Keratinocyte (primary cell): ENCODE data around the gene ANKRD7. TPM values are rescaled to one million over a fixed set of nuclear protein-coding genes. Genes with fewer than 3 reads are reported as not detected.

Experiments used
- DNase-seq: peaks from one replicate; pipeline ENCODE4 v3.0.0-alpha.2; 2011; ENCODE audit warnings: low read depth, missing footprints, low spot score
- FAIRE-seq: peaks from 2 replicates; lab custom pipeline; 2011; peaks lifted over from hg19 to GRCh38; lab: Jason Lieb, UNC
- H2AFZ ChIP-seq: 2 replicates; pipeline ENCODE4 v1.6.0; 2012; ENCODE audit warnings: low read length, control low read depth, inconsistent platforms; ENCODE audit not compliant: control insufficient read depth
- H3K27ac ChIP-seq: 2 replicates; pipeline ENCODE4 v1.5.1; 2011; ENCODE audit warnings: low read length; ENCODE audit not compliant: control insufficient read depth, insufficient read depth
- H3K27me3 ChIP-seq: 3 replicates; pipeline ENCODE4 v1.6.0; 2011; ENCODE audit warnings: low read length; ENCODE audit not compliant: control insufficient read depth, insufficient read depth; ENCODE audit errors: extremely low read depth
- H3K36me3 ChIP-seq, 2 experiments: 2 replicates in 1 of 2; 3 replicates in 1 of 2; pipeline ENCODE4 v1.5.1; 2011; ENCODE audit warnings: low read length in 2 of 2, mild to moderate bottlenecking in 1 of 2; ENCODE audit not compliant: control insufficient read depth in 2 of 2, insufficient read depth in 2 of 2; ENCODE audit errors: extremely low read depth in 1 of 2
- H3K4me1 ChIP-seq: 3 replicates; pipeline ENCODE4 v1.5.1; 2011; ENCODE audit warnings: low read length; ENCODE audit not compliant: control insufficient read depth, insufficient read depth; ENCODE audit errors: extremely low read depth
- H3K4me2 ChIP-seq: 3 replicates; pipeline ENCODE4 v1.6.0; 2011; ENCODE audit warnings: low read depth, low read length; ENCODE audit not compliant: control insufficient read depth, insufficient read depth; ENCODE audit errors: extremely low read depth
- H3K4me3 ChIP-seq, 3 experiments: fragments of 200-600 bp in 1 of 3; sonication (generic) in 1 of 3; 2 replicates in 2 of 3; 3 replicates in 1 of 3; pipeline ENCODE4 v1.5.1; 2011 to 2016; ENCODE audit warnings: low read length in 3 of 3, mild to moderate bottlenecking in 3 of 3, control low read depth in 2 of 3, inconsistent platforms in 1 of 3, low read depth in 1 of 3, mixed read lengths in 1 of 3, mixed run types in 1 of 3, moderate library complexity in 1 of 3; ENCODE audit not compliant: control insufficient read depth in 2 of 3, insufficient read depth in 2 of 3; ENCODE audit errors: extremely low read depth in 1 of 3
- H3K79me2 ChIP-seq: 2 replicates; pipeline ENCODE4 v1.6.0; 2012; ENCODE audit warnings: low read length; ENCODE audit not compliant: control insufficient read depth, insufficient read depth
- H3K9ac ChIP-seq: 3 replicates; pipeline ENCODE4 v1.6.0; 2011; ENCODE audit warnings: low read length; ENCODE audit not compliant: control insufficient read depth, insufficient read depth; ENCODE audit errors: extremely low read depth
- H3K9me1 ChIP-seq: 3 replicates; pipeline ENCODE4 v1.6.0; 2011; ENCODE audit warnings: low read length; ENCODE audit not compliant: control insufficient read depth, insufficient read depth; ENCODE audit errors: extremely low read depth
- H3K9me3 ChIP-seq: 2 replicates; pipeline ENCODE4 v1.5.1; 2012; ENCODE audit warnings: low read depth, low read length; ENCODE audit not compliant: control insufficient read depth
- H4K20me1 ChIP-seq: 3 replicates; pipeline ENCODE4 v1.6.0; 2011; ENCODE audit warnings: low read length; ENCODE audit not compliant: control insufficient read depth, insufficient read depth; ENCODE audit errors: extremely low read depth
- CTCF ChIP-seq, 3 experiments: IDR thresholded peaks in 1 of 3; conservative IDR thresholded peaks in 1 of 3; optimal IDR thresholded peaks in 1 of 3; 2 replicates in 2 of 3; 3 replicates in 1 of 3; pipeline versions ENCODE3 to v1.5.1; 2011; ENCODE audit warnings: low read length in 3 of 3, mild to moderate bottlenecking in 3 of 3, moderate library complexity in 2 of 3, control low read depth in 1 of 3, inconsistent platforms in 1 of 3; ENCODE audit not compliant: insufficient read depth in 2 of 3; ENCODE audit errors: extremely low read depth in 1 of 3
- EZH2 ChIP-seq: IDR thresholded peaks from one replicate; pipeline ENCODE4 v1.6.1; 2012; ENCODE audit warnings: inconsistent platforms, mild to moderate bottlenecking, low read length, moderate library complexity
- dilution Hi-C: fragments of 300-500 bp; cut with MboI; formaldehyde crosslinking; loops from one replicate; pipeline ENCODE4 v1.7.0; 2020; ENCODE audit warnings: low sequenced_read_pairs; ENCODE audit not compliant: extremely low pct_ligation_motif_present
- polyA plus RNA-seq, 5 experiments: library from polyadenylated mRNA; depleted of rRNA in 3 of 5; stranded (reverse) in 3 of 5; stranded (forward) in 1 of 5; unstranded in 1 of 5; fragments of >200 nt; gene quantifications; 1 replicate in 1 of 5; 2 replicates in 3 of 5; 3 replicates in 1 of 5; pipeline versions ENCODE4 v1.2.1 to v1.2.3, GENCODE V29; 2011 to 2012; ENCODE audit warnings: missing spikeins in 2 of 5, low read depth in 1 of 5, low replicate concordance in 1 of 5

ANKRD7 gene
- polyA plus RNA-seq, 1 donor (not counting 4 experiments of a cell fraction or from before 2014, with no cell fraction given): 0.26 TPM

- Histone ChIP-seq H3K4me2 (peak overlapping the region; percentile 92), H3K9me3 (no peaks in the 10 kb centered on the region), H4K20me1 (no peaks in the 10 kb centered on the region), H3K9ac (peak overlapping the region; percentile 93), H3K4me1 (peaks cover 12% of the 10 kb centered on the region), H3K9me1 (no peaks in the 10 kb centered on the region), H2AFZ (peak overlapping the region; percentile 81), H3K4me3 (peak overlapping the region; percentile 76 to 99 (median 82)), H3K36me3 (peaks cover 0 to 3% of the 10 kb centered on the region in 2 experiments), H3K27ac (peak overlapping the region; percentile 90), H3K79me2 (peaks cover 41% of the 10 kb centered on the region), H3K27me3 (no peaks in the 10 kb centered on the region)
- dilution Hi-C loops: no loop called here
- no peak for FAIRE-seq
- TF ChIP-seq CTCF (optimal IDR thresholded peaks at IDR 0.05 in 1 of 3, IDR thresholded peaks at IDR 0.05 in 1 of 3, conservative IDR thresholded peaks at IDR 0.05 in 1 of 3; ENCODE audit: extremely low read depth in 1 of 3, insufficient read depth in 2 of 3, low read length in 3 of 3) (no peak), EZH2 (no peak)
- DNase-seq: no peak
Observed at GRCh38 chr7:118184565-118184940, 40.0 kb upstream of the ANKRD7 start.

GRCh38 chr7:118185163-118185860 is 39.2 kb upstream of the ANKRD7 start:
- Histone ChIP-seq H3K9ac (peak overlapping the region; percentile 93), H3K9me1 (no peaks in the 10 kb centered on the region), H3K36me3 (peaks cover 0 to 3% of the 10 kb centered on the region in 2 experiments), H3K4me2 (peak overlapping the region; percentile 92), H3K27ac (peak overlapping the region; percentile 90), H3K79me2 (peaks cover 41% of the 10 kb centered on the region), H3K27me3 (no peaks in the 10 kb centered on the region), H4K20me1 (no peaks in the 10 kb centered on the region), H3K4me3 (peak overlapping the region; percentile 76 to 99 (median 82)), H2AFZ (no peak overlapping the region), H3K9me3 (no peaks in the 10 kb centered on the region), H3K4me1 (peaks cover 12% of the 10 kb centered on the region)
- TF ChIP-seq EZH2 (no peak), CTCF (optimal IDR thresholded peaks at IDR 0.05 in 1 of 3, IDR thresholded peaks at IDR 0.05 in 1 of 3, conservative IDR thresholded peaks at IDR 0.05 in 1 of 3; ENCODE audit: extremely low read depth in 1 of 3, insufficient read depth in 2 of 3, low read length in 3 of 3) (no peak)
- dilution Hi-C loops: no loop called here
- FAIRE-seq (no peak), DNase-seq (no peak)
